SK-N-SH (cell line): Measurements from ENCODE around the gene FAM228B. TPM values are rescaled to one million over a fixed set of nuclear protein-coding genes. Genes with fewer than 3 reads are reported as not detected.

Source experiments
- CTCF ChIA-PET: fragments of 300-600, 350-600 bp; formaldehyde crosslinking; extraction: SDS; loops from one replicate; lab custom pipeline; 2021; lab: Yijun Ruan, JAX
- POLR2A ChIA-PET: fragments of 350-600 bp; sonication (Branson Sonifier 250); formaldehyde crosslinking; extraction: SDS; loops from one replicate; lab custom pipeline; 2020; ENCODE audit warnings: antibody characterized with exemption, inconsistent platforms; lab: Yijun Ruan, JAX
- DNase-seq: peaks from one replicate; pipeline ENCODE4 v3.0.0; 2012
- H2AFZ ChIP-seq: fragments of 200-600 bp; sonication (generic); 2 replicates; pipeline ENCODE4 v1.8.1; 2016; ENCODE audit warnings: antibody characterized with exemption, mild to moderate bottlenecking, low read depth
- H3F3A ChIP-seq: fragments of 200-600 bp; sonication (generic); replicated peaks from 2 replicates; pipeline ENCODE3; 2016; ENCODE audit warnings: antibody characterized with exemption, mild to moderate bottlenecking; ENCODE audit not compliant: insufficient read depth
- H3K27ac ChIP-seq, 2 experiments: fragments of 200-500 bp in 1 of 2; fragments of 200-600 bp in 1 of 2; sonication (Bioruptor generic) in 1 of 2; sonication (generic), shearing (Covaris generic) in 1 of 2; 2 replicates each; pipeline versions ENCODE4 v1.5.1 to v1.6.1; 2014 to 2016; ENCODE audit warnings: low read depth in 2 of 2, inconsistent platforms in 1 of 2, low read length in 1 of 2, mild to moderate bottlenecking in 1 of 2, mixed read lengths in 1 of 2
- H3K27me3 ChIP-seq: fragments of 200-600 bp; sonication (generic), shearing (Covaris generic); 2 replicates; pipeline ENCODE4 v1.6.1; 2016; ENCODE audit warnings: mixed run types; ENCODE audit not compliant: insufficient read depth
- H3K36me3 ChIP-seq, 2 experiments: fragments of 200-500 bp in 1 of 2; fragments of 200-600 bp in 1 of 2; sonication (Bioruptor generic) in 1 of 2; sonication (generic) in 1 of 2; replicated peaks in 1 of 2; 2 replicates each; pipeline versions ENCODE3 to v1.5.1; 2014 to 2016; ENCODE audit warnings: low read length in 1 of 2, mild to moderate bottlenecking in 1 of 2; ENCODE audit not compliant: insufficient read depth in 2 of 2, control insufficient read depth in 1 of 2
- H3K4me1 ChIP-seq, 2 experiments: fragments of 200-500 bp in 1 of 2; fragments of 200-600 bp in 1 of 2; sonication (Bioruptor generic) in 1 of 2; sonication (generic), shearing (Covaris generic) in 1 of 2; 2 replicates each; pipeline versions ENCODE4 v1.5.1 to v1.6.1; 2014 to 2016; ENCODE audit warnings: low read depth in 1 of 2, low read length in 1 of 2, mixed run types in 1 of 2; ENCODE audit not compliant: insufficient read depth in 2 of 2, control insufficient read depth in 1 of 2
- H3K4me2 ChIP-seq: fragments of 200-600 bp; sonication (generic), shearing (Covaris generic); 2 replicates; pipeline ENCODE4 v1.6.1; 2017; ENCODE audit warnings: mixed run types
- H3K4me3 ChIP-seq, 2 experiments: fragments of 200-500 bp in 1 of 2; fragments of 200-600 bp in 1 of 2; sonication (Bioruptor generic) in 1 of 2; sonication (generic), shearing (Covaris generic) in 1 of 2; 2 replicates each; pipeline versions ENCODE4 v1.5.1 to v1.8.1; 2014 to 2016; ENCODE audit warnings: low read depth in 2 of 2, inconsistent platforms in 1 of 2, low read length in 1 of 2, mild to moderate bottlenecking in 1 of 2, mixed read lengths in 1 of 2, moderate library complexity in 1 of 2
- H3K79me2 ChIP-seq: fragments of 200-600 bp; sonication (generic); 2 replicates; pipeline ENCODE4 v1.8.1; 2017; ENCODE audit warnings: mild to moderate bottlenecking; ENCODE audit not compliant: insufficient read depth
- H3K9ac ChIP-seq: fragments of 200-600 bp; sonication (generic); 2 replicates; pipeline ENCODE4 v1.6.1; 2017; ENCODE audit warnings: mixed run types
- H3K9me2 ChIP-seq: fragments of 200-600 bp; sonication (generic); 2 replicates; pipeline ENCODE4 v1.6.1; 2017; ENCODE audit warnings: mixed run types
- H3K9me3 ChIP-seq: fragments of 200-600 bp; sonication (generic); 2 replicates; pipeline ENCODE4 v1.6.1; 2017; ENCODE audit warnings: mixed run types, mild to moderate bottlenecking, moderate library complexity
- H4K20me1 ChIP-seq: fragments of 200-600 bp; sonication (generic); 2 replicates; pipeline ENCODE4 v1.6.1; 2017; ENCODE audit warnings: mild to moderate bottlenecking, mixed run types; ENCODE audit not compliant: insufficient read depth
- CHD2 ChIP-seq: fragments of 150-350 bp; IDR thresholded peaks from 2 replicates; pipeline ENCODE4 v1.6.1; 2018; ENCODE audit warnings: low read length; ENCODE audit not compliant: partially characterized antibody
- ELF1 ChIP-seq: IDR thresholded peaks from 2 replicates; pipeline ENCODE4 v1.4.0; 2012
- EP300 ChIP-seq, 2 experiments: IDR thresholded peaks; 2 replicates each; pipeline versions ENCODE4 v1.4.0 to v1.6.1; 2012; ENCODE audit warnings: borderline replicate concordance in 1 of 2, low read depth in 1 of 2, low read length in 1 of 2
- FOSL2 ChIP-seq: IDR thresholded peaks from 2 replicates; pipeline ENCODE4 v1.4.0; 2012; ENCODE audit warnings: low read depth, mild to moderate bottlenecking, moderate library complexity, borderline replicate concordance
- GABPA ChIP-seq: IDR thresholded peaks from 2 replicates; pipeline ENCODE4 v1.4.0; 2012; ENCODE audit warnings: low read depth, mild to moderate bottlenecking
- GATA2 ChIP-seq: sonication (generic); formaldehyde crosslinking; IDR thresholded peaks from 2 replicates; pipeline ENCODE4 v1.5.0; 2020; ENCODE audit warnings: mild to moderate bottlenecking, missing genetic modification reagents
- JUND ChIP-seq: IDR thresholded peaks from 2 replicates; pipeline ENCODE4 v1.4.0; 2012
- MAX ChIP-seq: IDR thresholded peaks from 2 replicates; pipeline ENCODE4 v1.4.0; 2012; ENCODE audit warnings: low read depth
- MEF2A ChIP-seq: IDR thresholded peaks from 2 replicates; pipeline ENCODE4 v1.4.0; 2012; ENCODE audit warnings: low read depth, borderline replicate concordance
- NFIC ChIP-seq: IDR thresholded peaks from 2 replicates; pipeline ENCODE4 v1.4.0; 2012; ENCODE audit warnings: borderline replicate concordance
- POLR2AphosphoS5 ChIP-seq: IDR thresholded peaks from 2 replicates; pipeline ENCODE4 v1.6.1; 2012; ENCODE audit warnings: low read depth, low read length
- REST ChIP-seq: IDR thresholded peaks from 2 replicates; pipeline ENCODE4 v1.6.1; 2012; ENCODE audit warnings: mild to moderate bottlenecking, low read depth, low read length, moderate library complexity
- RXRA ChIP-seq: IDR thresholded peaks from 2 replicates; pipeline ENCODE4 v1.4.0; 2012; ENCODE audit warnings: low read depth, mild to moderate bottlenecking, borderline replicate concordance
- SIN3A ChIP-seq: IDR thresholded peaks from 2 replicates; pipeline ENCODE4 v1.6.1; 2012; ENCODE audit warnings: low read depth, mild to moderate bottlenecking, low read length, moderate library complexity, borderline replicate concordance
- SMC3 ChIP-seq: IDR thresholded peaks from 2 replicates; pipeline ENCODE4 v1.6.1; 2012; ENCODE audit warnings: low read depth, low read length, improper control_type of control experiment
- TAF1 ChIP-seq: IDR thresholded peaks from 2 replicates; pipeline ENCODE4 v1.6.1; 2012; ENCODE audit warnings: low read depth, mild to moderate bottlenecking, low read length, moderate library complexity, borderline replicate concordance
- YY1 ChIP-seq: IDR thresholded peaks from 2 replicates; pipeline ENCODE4 v1.4.0; 2012; ENCODE audit warnings: low read depth, mild to moderate bottlenecking
- WGBS: methylation state at CpG from one replicate; pipeline ENCODE4 v1.1.6; 2017; ENCODE audit warnings: low lambda C conversion rate; 5-methylcytosine and 5-hydroxymethylcytosine counted together
- polyA plus RNA-seq, 3 experiments: library from polyadenylated mRNA; depleted of rRNA; stranded (reverse); fragments of >200 nt; gene quantifications; 2 replicates each; pipeline ENCODE4 v1.2.3, GENCODE V29; 2012
- TF ChIP-seq, protein P1 (sequence below): fragments of 200-600 bp; sonication (generic); IDR thresholded peaks from 2 replicates; pipeline ENCODE4 v1.6.1; 2017; ENCODE audit warnings: antibody characterized with exemption, mild to moderate bottlenecking, moderate library complexity

Gene FAM228B
- polyA plus RNA-seq, 1 of the 3 experiments (the other 2 are of a cell fraction) = 5.3 TPM

- H3K36me3 ChIP-seq = no peaks in the 10 kb centered on the region
- no peak overlapping the region for H3K27ac ChIP-seq
- no peak overlapping the region for H3K4me2 ChIP-seq
- ChIA-PET POLR2A (no interaction called here), CTCF (interaction anchor here (1.0 to 1.7 kb wide), 2 partner anchors 15 to 32 kb away, joined by 3 to 6 read pairs; no protein-coding TSS in a partner anchor)
- H3K27me3 ChIP-seq = no peaks in the 10 kb centered on the region
- no peaks in the 10 kb centered on the region for H3K9me2 ChIP-seq
- no peaks in the 10 kb centered on the region for H3K4me1 ChIP-seq
- DNase-seq = peak; percentile 51
- no peak overlapping the region for H3K9ac ChIP-seq
- H3K4me3 ChIP-seq = no peak overlapping the region
- no peaks in the 10 kb centered on the region for H3K79me2 ChIP-seq
- 78% methylated on average over 16 of the region's 17 CpGs for WGBS
- TF ChIP-seq NFIC = no peak
- no peaks in the 10 kb centered on the region for H3F3A ChIP-seq
- no peaks in the 10 kb centered on the region for H4K20me1 ChIP-seq
- H3K9me3 ChIP-seq = no peaks in the 10 kb centered on the region
- H2AFZ ChIP-seq = no peak overlapping the region
These were observed 52.4 kb downstream of the FAM228B start for GRCh38 chr2:24175631-24176187.

- DNase-seq = no peak
- ChIA-PET CTCF (interaction anchor here (1.1 to 1.7 kb wide), 3 partner anchors 12 to 92 kb away, joined by 3 to 6 read pairs (median 5); partner anchors contain the start of gene TP53I3), POLR2A (no interaction called here)
- 100% methylated on average over 1 of the region's 1 CpG for WGBS
- Histone ChIP-seq H3K9me2 (no peaks in the 10 kb centered on the region), H3K27me3 (no peaks in the 10 kb centered on the region), H2AFZ (no peak overlapping the region), H3K9ac (no peak overlapping the region), H3K4me2 (no peak overlapping the region), H3F3A (no peaks in the 10 kb centered on the region), H3K36me3 (no peaks in the 10 kb centered on the region), H3K4me1 (no peaks in the 10 kb centered on the region), H3K9me3 (no peaks in the 10 kb centered on the region), H3K79me2 (no peaks in the 10 kb centered on the region), H3K27ac (no peak overlapping the region), H3K4me3 (no peak overlapping the region), H4K20me1 (no peaks in the 10 kb centered on the region)
- TF ChIP-seq, protein P1, sequence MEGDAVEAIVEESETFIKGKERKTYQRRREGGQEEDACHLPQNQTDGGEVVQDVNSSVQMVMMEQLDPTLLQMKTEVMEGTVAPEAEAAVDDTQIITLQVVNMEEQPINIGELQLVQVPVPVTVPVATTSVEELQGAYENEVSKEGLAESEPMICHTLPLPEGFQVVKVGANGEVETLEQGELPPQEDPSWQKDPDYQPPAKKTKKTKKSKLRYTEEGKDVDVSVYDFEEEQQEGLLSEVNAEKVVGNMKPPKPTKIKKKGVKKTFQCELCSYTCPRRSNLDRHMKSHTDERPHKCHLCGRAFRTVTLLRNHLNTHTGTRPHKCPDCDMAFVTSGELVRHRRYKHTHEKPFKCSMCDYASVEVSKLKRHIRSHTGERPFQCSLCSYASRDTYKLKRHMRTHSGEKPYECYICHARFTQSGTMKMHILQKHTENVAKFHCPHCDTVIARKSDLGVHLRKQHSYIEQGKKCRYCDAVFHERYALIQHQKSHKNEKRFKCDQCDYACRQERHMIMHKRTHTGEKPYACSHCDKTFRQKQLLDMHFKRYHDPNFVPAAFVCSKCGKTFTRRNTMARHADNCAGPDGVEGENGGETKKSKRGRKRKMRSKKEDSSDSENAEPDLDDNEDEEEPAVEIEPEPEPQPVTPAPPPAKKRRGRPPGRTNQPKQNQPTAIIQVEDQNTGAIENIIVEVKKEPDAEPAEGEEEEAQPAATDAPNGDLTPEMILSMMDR = no peak
- no peak for TF ChIP-seq ELF1
- no peak for TF ChIP-seq SIN3A
- no peak for TF ChIP-seq GATA2 (CRISPR knock-in tag)
- TF ChIP-seq TAF1 = no peak
- no peak for TF ChIP-seq CHD2
- TF ChIP-seq JUND = no peak
- no peak for TF ChIP-seq GABPA
- no peak for TF ChIP-seq REST
- TF ChIP-seq FOSL2 = no peak
- no peak for TF ChIP-seq POLR2AphosphoS5
- TF ChIP-seq YY1 = no peak
- no peak for TF ChIP-seq SMC3
- TF ChIP-seq MAX = no peak
- TF ChIP-seq MEF2A = no peak
- no peak for TF ChIP-seq EP300 (IDR thresholded peaks at IDR 0.05; ENCODE audit: borderline replicate concordance in 1 of 2, low read depth in 1 of 2, low read length in 1 of 2)
- no peak for TF ChIP-seq RXRA
These were observed 53.1 kb downstream of the FAM228B start for GRCh38 chr2:24176326-24176725.
